IMR-90 (cell line): Measurements from ENCODE around the gene ANKRD35. TPM values are rescaled to one million over a fixed set of nuclear protein-coding genes. Genes with fewer than 3 reads are reported as not detected.

ENCODE experiments used
- ATAC-seq: fragments of 200-7000 bp; cut with Tn5 transposase; 2 replicates; pipeline ENCODE4 v1.9.1; 2020; ENCODE audit warnings: low read depth, mild to moderate bottlenecking, moderate library complexity
- BruUV-seq: library from RNA; stranded (reverse); fragments of 400-500 nt; replicated peaks from 2 replicates; lab custom pipeline; 2021; lab: Mats Ljungman, UMichigan
- CTCF ChIA-PET: fragments of 300-600 bp; formaldehyde crosslinking; extraction: SDS; loops from one replicate; lab custom pipeline; 2021; ENCODE audit warnings: antibody characterized with exemption; lab: Yijun Ruan, JAX
- POLR2A ChIA-PET: fragments of 300-600 bp; sonication (Branson Sonifier 250); formaldehyde crosslinking; loops from one replicate; lab custom pipeline; 2022; ENCODE audit warnings: antibody characterized with exemption; ENCODE audit not compliant: unreplicated experiment; lab: Charles Lee
- DNase-seq: peaks from one replicate; pipeline ENCODE4 v3.0.0; 2013
- H2AFZ ChIP-seq: replicated peaks from 2 replicates; pipeline ENCODE3; 2013; ENCODE audit warnings: low read length, mild to moderate bottlenecking; ENCODE audit not compliant: poor library complexity
- H2AK5ac ChIP-seq: 2 replicates; pipeline ENCODE4 v1.6.1; 2013; ENCODE audit warnings: low read depth, low read length, inconsistent platforms
- H2AK9ac ChIP-seq: replicated peaks from 2 replicates; pipeline ENCODE3; 2013; ENCODE audit warnings: mild to moderate bottlenecking, low read depth, low read length, moderate library complexity; ENCODE audit not compliant: poor library complexity
- H2BK120ac ChIP-seq: 2 replicates; pipeline ENCODE4 v1.6.1; 2013; ENCODE audit warnings: low read depth, low read length, inconsistent platforms
- H2BK15ac ChIP-seq: 3 replicates; pipeline ENCODE4 v1.6.1; 2013; ENCODE audit warnings: low read depth, low read length, inconsistent platforms
- H2BK20ac ChIP-seq: 2 replicates; pipeline ENCODE4 v1.6.1; 2013; ENCODE audit warnings: low read depth, mild to moderate bottlenecking, inconsistent platforms, low read length, moderate library complexity
- H2BK5ac ChIP-seq: 2 replicates; pipeline ENCODE4 v1.6.1; 2013; ENCODE audit warnings: mild to moderate bottlenecking, low read depth, low read length, inconsistent platforms; ENCODE audit not compliant: poor library complexity, severe bottlenecking
- H3K14ac ChIP-seq: replicated peaks from 2 replicates; pipeline ENCODE4 v1.6.1; 2013; ENCODE audit warnings: low read depth, low read length, inconsistent platforms
- H3K18ac ChIP-seq: 2 replicates; pipeline ENCODE4 v1.6.1; 2013; ENCODE audit warnings: low read depth, low read length, control low read depth
- H3K23ac ChIP-seq: 2 replicates; pipeline ENCODE4 v1.6.1; 2013; ENCODE audit warnings: low read depth, low read length, inconsistent platforms
- H3K27ac ChIP-seq: 2 replicates; pipeline ENCODE4 v1.5.1; 2013; ENCODE audit warnings: mild to moderate bottlenecking, control low read depth, low read length; ENCODE audit not compliant: insufficient read depth
- H3K27me3 ChIP-seq: 2 replicates; pipeline ENCODE4 v1.6.1; 2013; ENCODE audit warnings: low read length; ENCODE audit not compliant: control insufficient read depth, insufficient read depth
- H3K36me3 ChIP-seq: 2 replicates; pipeline ENCODE4 v1.6.1; 2013; ENCODE audit warnings: low read length, mixed read lengths; ENCODE audit not compliant: control insufficient read depth, insufficient read depth
- H3K4ac ChIP-seq: 2 replicates; pipeline ENCODE4 v1.6.1; 2013; ENCODE audit warnings: low read depth, low read length, inconsistent platforms
- H3K4me1 ChIP-seq: 2 replicates; pipeline ENCODE4 v1.6.1; 2013; ENCODE audit warnings: low read length, mixed read lengths; ENCODE audit not compliant: control insufficient read depth, insufficient read depth
- H3K4me2 ChIP-seq: 2 replicates; pipeline ENCODE4 v1.6.1; 2013; ENCODE audit warnings: low read depth, mild to moderate bottlenecking, control low read depth, low read length, moderate library complexity
- H3K4me3 ChIP-seq: 2 replicates; pipeline ENCODE4 v1.5.1; 2013; ENCODE audit warnings: low read depth, mild to moderate bottlenecking, control low read depth, low read length, moderate library complexity; ENCODE audit not compliant: insufficient read depth
- H3K56ac ChIP-seq: 2 replicates; pipeline ENCODE4 v1.6.1; 2013; ENCODE audit warnings: low read length, inconsistent platforms; ENCODE audit not compliant: insufficient read depth; ENCODE audit errors: extremely low read depth
- H3K79me1 ChIP-seq, 2 experiments: 2 replicates each; pipeline ENCODE4 v1.6.1; 2013; ENCODE audit warnings: low read length in 2 of 2, inconsistent platforms in 1 of 2, low read depth in 1 of 2
- H3K9ac ChIP-seq: 2 replicates; pipeline ENCODE4 v1.6.1; 2013; ENCODE audit warnings: low read depth, low read length, control low read depth
- H3K9me1 ChIP-seq: 2 replicates; pipeline ENCODE4 v1.6.1; 2013; ENCODE audit warnings: low read length, inconsistent platforms; ENCODE audit not compliant: insufficient read depth
- H3K9me3 ChIP-seq: 2 replicates; pipeline ENCODE4 v1.6.1; 2013; ENCODE audit warnings: low read length; ENCODE audit not compliant: control insufficient read depth, insufficient read depth
- H4K20me1 ChIP-seq: 2 replicates; pipeline ENCODE4 v1.6.1; 2013; ENCODE audit warnings: low read length, inconsistent platforms; ENCODE audit not compliant: insufficient read depth
- H4K5ac ChIP-seq: 2 replicates; pipeline ENCODE4 v1.6.1; 2013; ENCODE audit warnings: mild to moderate bottlenecking, low read depth, low read length, control low read depth
- H4K8ac ChIP-seq, 2 experiments: 2 replicates each; pipeline ENCODE4 v1.6.1; 2013; ENCODE audit warnings: low read depth in 2 of 2, low read length in 2 of 2, control low read depth in 1 of 2, inconsistent platforms in 1 of 2
- H4K91ac ChIP-seq: 2 replicates; pipeline ENCODE4 v1.6.1; 2013; ENCODE audit warnings: low read depth, low read length, inconsistent platforms; ENCODE audit not compliant: insufficient read depth
- CEBPB ChIP-seq: IDR thresholded peaks from 2 replicates; pipeline ENCODE4 v1.6.1; 2012; ENCODE audit warnings: low read depth, low read length, improper control_type of control experiment
- RFX5 ChIP-seq: IDR thresholded peaks from 2 replicates; pipeline ENCODE4 v1.8.0; 2012; ENCODE audit warnings: low read depth, mild to moderate bottlenecking, low read length, moderate library complexity
- WGBS, 2 experiments: methylation state at CpG; one replicate each; pipeline versions ENCODE4 v1.1.5 to v1.1.7; 2013; ENCODE audit warnings: missing lambda C conversion rate in 2 of 2; ENCODE audit not compliant: insufficient read length in 1 of 2; ENCODE audit errors: extremely low coverage in 2 of 2; 5-methylcytosine and 5-hydroxymethylcytosine counted together
- dilution Hi-C: fragments of 300-500 bp; cut with HindIII; formaldehyde crosslinking; loops from one replicate; pipeline ENCODE4 v1.14.3; 2018; ENCODE audit warnings: low sequenced_read_pairs; ENCODE audit not compliant: unreplicated experiment
- in situ Hi-C: fragments of 300-500 bp; cut with MboI; formaldehyde crosslinking; loops from 3 replicates; pipeline ENCODE4 v1.14.3; 2019; ENCODE audit warnings: low sequenced_read_pairs, inconsistent platforms, mixed read lengths
- intact Hi-C: fragments of 100-400 bp; cut with micrococcal nuclease; formaldehyde crosslinking; loops from 2 replicates; pipeline ENCODE4 v1.10.0; 2022
- polyA plus RNA-seq, 3 experiments: library from polyadenylated mRNA; depleted of rRNA; stranded (reverse); fragments of >200 nt; gene quantifications; 2 replicates each; pipeline ENCODE4 v1.2.3, GENCODE V29; 2012; ENCODE audit warnings: low replicate concordance in 1 of 3
- total RNA-seq: library from RNA; depleted of rRNA; stranded (reverse); fragments of >200 nt; gene quantifications from 2 replicates; pipeline ENCODE4 v1.2.3, GENCODE V29; 2012

The ANKRD35 gene
- total and polyA plus RNA-seq, 2 of the 4 experiments (the other 2 are of a cell fraction) = 0.90 to 2.4 TPM

GRCh38 chr1:145916745-145917144, 31.1 kb upstream of the ANKRD35 start:
- DNase-seq (peak; percentile 8), ATAC-seq (no peak)
- Histone ChIP-seq H2BK20ac (no peak overlapping the region), H3K14ac (no peak overlapping the region), H3K9ac (no peak overlapping the region), H2AK5ac (0 out of 2 replicates have a peak overlapping the region, but pooled peaks have one; percentile 21), H2AK9ac (no peak overlapping the region), H3K18ac (no peak overlapping the region), H3K23ac (no peak overlapping the region), H4K91ac (no peak overlapping the region), H3K4me1 (peaks cover 8% of the 10 kb centered on the region), H3K27me3 (no peaks in the 10 kb centered on the region), H2BK5ac (no peak overlapping the region), H3K27ac (no peak overlapping the region), H3K9me1 (peaks cover 6% of the 10 kb centered on the region), H4K5ac (no peak overlapping the region), H3K79me1 (peaks cover 15 to 31% of the 10 kb centered on the region in 2 experiments), H3K56ac (no peak overlapping the region), H3K9me3 (no peaks in the 10 kb centered on the region), H3K4me3 (no peak overlapping the region), H2BK120ac (no peak overlapping the region), H4K20me1 (no peaks in the 10 kb centered on the region), H4K8ac (no peak overlapping the region), H3K36me3 (peaks cover 7% of the 10 kb centered on the region), H3K4ac (no peak overlapping the region), H3K4me2 (no peak overlapping the region), H2AFZ (no peak overlapping the region), H2BK15ac (no peak overlapping the region; the same call in 2 of the 3 replicates)
- no TSS peak for BruUV-seq
- intact Hi-C loops = loop anchor here (5.0 kb wide), 1 partner anchor 81 kb away; the partner anchor contains the start of gene TXNIP
- ChIA-PET CTCF (interaction anchor here (1.1 kb wide), 1 partner anchor 25 kb away, joined by 5 read pairs; no protein-coding TSS in a partner anchor), POLR2A (no interaction called here)
- in situ Hi-C loops = loop anchor here (5.0 kb wide), 2 partner anchors 51 to 81 kb away; partner anchors contain the start of gene TXNIP
- TF ChIP-seq CEBPB = 0 out of 2 replicates have a peak, but pooled peaks have one; percentile 16
- no peak for TF ChIP-seq RFX5
- dilution Hi-C loops = no loop called here
- WGBS, 2 experiments = 57% methylated on average over 4 of the region's 5 CpGs; no CpG with 5 or more reads in 1 of the 2 experiments
